Thymus (tissue), 11 donors: Measurements from ENCODE around the gene APOL5. TPM values are rescaled to one million over a fixed set of nuclear protein-coding genes. Genes with fewer than 3 reads are reported as not detected.
A peak's percentile ranks its signal among the peaks of the same experiment; 100 is the strongest.
"Not testable (repeated sequence)": the region's sequence is repeated elsewhere in the genome, so short reads cannot be mapped to it uniquely, and the experiment has no call there.

Experiments used
- DNase-seq, 9 donors: peaks; one replicate each; pipeline ENCODE4 v3.0.0-alpha.2; 2013; ENCODE audit warnings: low spot score in 9 of 9, low read depth in 6 of 9, missing footprints in 1 of 9
- H3K27ac ChIP-seq, 2 donors: one replicate each; pipeline ENCODE4 v1.5.1; 2013; ENCODE audit warnings: control low read depth in 1 of 2, low read depth in 1 of 2, low read length in 1 of 2, mild to moderate bottlenecking in 1 of 2, moderate library complexity in 1 of 2
- H3K27me3 ChIP-seq, 2 donors: one replicate each; pipeline ENCODE4 v1.5.1; 2013; ENCODE audit warnings: low read length in 1 of 2; ENCODE audit not compliant: control insufficient read depth in 2 of 2, insufficient read depth in 1 of 2
- H3K36me3 ChIP-seq, 2 donors: one replicate each; pipeline ENCODE4 v1.5.1; 2013; ENCODE audit warnings: low read length in 1 of 2, mild to moderate bottlenecking in 1 of 2, moderate library complexity in 1 of 2; ENCODE audit not compliant: control insufficient read depth in 2 of 2, insufficient read depth in 2 of 2
- H3K4me1 ChIP-seq, 2 donors: one replicate each; pipeline ENCODE4 v1.5.1; 2013; ENCODE audit warnings: low read length in 2 of 2; ENCODE audit not compliant: control insufficient read depth in 2 of 2, insufficient read depth in 2 of 2
- H3K4me3 ChIP-seq, 2 donors: one replicate each; pipeline ENCODE4 v1.5.1; 2013; ENCODE audit warnings: low read length in 2 of 2, control low read depth in 1 of 2, mild to moderate bottlenecking in 1 of 2
- H3K9me3 ChIP-seq, 2 donors: one replicate each; pipeline ENCODE4 v1.5.1; 2013; ENCODE audit warnings: low read length in 1 of 2, mild to moderate bottlenecking in 1 of 2; ENCODE audit not compliant: control insufficient read depth in 2 of 2, insufficient read depth in 1 of 2
- WGBS: extraction: QIAGEN DNeasy Blood & Tissue Kit; methylation state at CpG from one replicate; pipeline ENCODE4 v1.1.7; 2013; 5-methylcytosine and 5-hydroxymethylcytosine counted together
- polyA plus RNA-seq: library from polyadenylated mRNA; stranded (reverse); fragments of 200-250 nt; gene quantifications from one replicate; pipeline ENCODE4 v1.2.3, GENCODE V29; 2013
- total RNA-seq: library from RNA; stranded (reverse); fragments of 120-200 nt; gene quantifications from one replicate; pipeline ENCODE4 v1.2.4, GENCODE V29; 2013
- donor health status: healthy.

APOL5 gene
- total and polyA plus RNA-seq, 2 donors, result 0.09 TPM

DNA sequence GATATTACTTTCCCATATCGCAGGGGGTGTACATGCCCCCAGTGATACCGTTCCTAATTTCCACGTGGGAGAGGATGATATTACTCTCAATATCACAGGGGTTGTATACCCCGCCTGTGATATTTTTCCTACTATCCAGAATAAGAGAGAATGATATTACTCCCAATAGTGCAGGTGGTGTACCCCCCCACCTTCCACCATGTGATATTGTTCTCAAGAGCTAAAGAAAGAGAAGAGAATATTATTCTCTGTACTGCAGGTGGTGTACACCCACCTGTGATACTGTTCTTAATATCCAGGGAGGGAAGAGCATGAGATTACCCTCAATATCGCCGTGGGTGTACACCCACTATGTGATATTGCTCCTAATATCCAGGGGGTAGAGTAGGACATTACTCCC, 17.8 kb upstream of the APOL5 start:
- H3K27me3 ChIP-seq, H3K36me3 ChIP-seq, H3K4me1 ChIP-seq, H3K27ac ChIP-seq, H3K9me3 ChIP-seq, H3K4me3 ChIP-seq: not testable (repeated sequence)
- peak in 2 of 9 donors; percentile 20 to 24 for DNase-seq
- WGBS, result 86% methylated on average over 6 of the region's 6 CpGs

- 95% methylated on average over 7 of the region's 7 CpGs for WGBS
- no peak overlapping the region for H3K27ac ChIP-seq
- no peaks in the 10 kb centered on the region for H3K4me1 ChIP-seq
- H3K4me3 ChIP-seq, result no peak overlapping the region
- H3K36me3 ChIP-seq, result no peaks in the 10 kb centered on the region
- no peak for DNase-seq
- no peaks in the 10 kb centered on the region for H3K27me3 ChIP-seq
- H3K9me3 ChIP-seq, result no peaks in the 10 kb centered on the region
Observed at GRCh38 chr22:35703861-35704584, 13.6 kb upstream of the APOL5 start.

GRCh38 chr22:35705141-35705540, 12.5 kb upstream of the APOL5 start:
- Histone ChIP-seq H3K4me3 (no peak overlapping the region), H3K9me3 (no peaks in the 10 kb centered on the region), H3K27ac (no peak overlapping the region), H3K36me3 (no peaks in the 10 kb centered on the region), H3K27me3 (no peaks in the 10 kb centered on the region), H3K4me1 (no peaks in the 10 kb centered on the region)
- 94% methylated on average over 3 of the region's 3 CpGs for WGBS
- no peak for DNase-seq

DNA sequence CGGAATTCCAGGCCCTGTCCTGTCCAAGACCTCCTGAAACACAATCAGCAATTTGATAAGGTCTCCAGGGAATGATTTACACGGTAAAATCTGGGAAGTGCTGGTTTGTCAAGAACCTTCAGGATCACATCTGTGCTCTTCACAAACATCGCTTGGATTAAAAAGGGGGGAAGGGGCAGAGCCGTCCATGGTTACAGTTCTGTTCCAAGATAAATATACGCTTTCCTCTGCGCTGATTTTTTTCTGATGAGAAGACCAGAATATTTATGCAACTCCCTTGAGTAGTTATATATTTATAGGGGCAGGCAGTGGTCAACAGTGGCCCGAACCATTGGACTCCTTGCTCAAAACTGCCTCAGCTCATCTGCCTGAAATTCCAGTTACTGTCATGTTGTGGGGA, 9.2 kb upstream of the APOL5 start:
- Histone ChIP-seq H3K4me1 (no peaks in the 10 kb centered on the region), H3K4me3 (no peak overlapping the region), H3K9me3 (no peaks in the 10 kb centered on the region), H3K27me3 (no peaks in the 10 kb centered on the region), H3K36me3 (no peaks in the 10 kb centered on the region), H3K27ac (no peak overlapping the region)
- DNase-seq, result no peak
- WGBS, result 90% methylated on average over 7 of the region's 7 CpGs

GRCh38 chr22:35708917-35709316, 8.8 kb upstream of the APOL5 start:
- H3K4me1 ChIP-seq, result no peaks in the 10 kb centered on the region
- H3K9me3 ChIP-seq, result no peaks in the 10 kb centered on the region
- WGBS, result 91% methylated on average over 7 of the region's 7 CpGs
- H3K4me3 ChIP-seq, result no peak overlapping the region
- no peak overlapping the region for H3K27ac ChIP-seq
- no peaks in the 10 kb centered on the region for H3K36me3 ChIP-seq
- H3K27me3 ChIP-seq, result no peaks in the 10 kb centered on the region
- DNase-seq, result no peak

- no peak for DNase-seq
- H3K27me3 ChIP-seq, result no peaks in the 10 kb centered on the region
- H3K4me1 ChIP-seq, result no peaks in the 10 kb centered on the region
- WGBS, result 90% methylated on average over 4 of the region's 4 CpGs
- no peak overlapping the region for H3K4me3 ChIP-seq
- no peaks in the 10 kb centered on the region for H3K9me3 ChIP-seq
- H3K27ac ChIP-seq, result no peak overlapping the region
- no peaks in the 10 kb centered on the region for H3K36me3 ChIP-seq
Observed at GRCh38 chr22:35711336-35711735, 6.3 kb upstream of the APOL5 start.

GRCh38 chr22:35712672-35713071, 5.0 kb upstream of the APOL5 start:
- Histone ChIP-seq H3K36me3 (no peaks in the 10 kb centered on the region), H3K9me3 (no peaks in the 10 kb centered on the region), H3K4me1 (no peaks in the 10 kb centered on the region), H3K27ac (no peak overlapping the region), H3K27me3 (no peaks in the 10 kb centered on the region), H3K4me3 (no peak overlapping the region)
- WGBS, result 92% methylated on average over 2 of the region's 2 CpGs
- DNase-seq, result no peak

DNA sequence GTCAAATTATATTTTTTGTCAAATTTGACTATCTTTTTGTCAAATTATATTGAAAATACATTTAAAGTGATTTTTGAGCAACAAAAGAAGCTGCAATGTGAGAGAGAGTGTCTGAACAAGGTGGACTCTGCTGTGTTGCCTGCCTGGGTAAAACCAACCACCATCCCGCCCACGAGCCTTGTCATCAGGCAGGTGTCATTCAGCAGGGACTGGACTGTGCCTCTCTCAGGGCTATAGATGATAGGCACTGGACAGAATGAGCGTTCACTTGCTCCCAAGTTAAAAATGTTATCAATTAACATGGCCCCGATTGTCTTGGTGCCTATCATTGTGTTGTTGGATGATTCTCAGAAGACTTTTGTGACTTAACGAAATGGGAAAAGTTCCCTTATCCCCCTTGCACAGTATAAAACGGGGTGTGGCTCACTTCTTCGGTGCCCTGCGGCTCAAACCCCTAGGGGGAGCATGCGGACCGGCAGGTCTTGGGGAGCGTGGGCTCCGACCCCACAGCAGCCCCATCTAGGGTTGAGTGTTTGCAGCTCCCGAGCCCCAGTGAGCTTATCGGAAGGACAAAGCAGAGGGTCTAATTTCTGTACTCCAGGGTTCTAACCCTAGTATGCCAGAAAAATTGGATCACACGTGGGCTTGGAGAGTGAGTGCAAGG, 1.7 kb downstream of the APOL5 start:
- Histone ChIP-seq H3K4me3 (no peak overlapping the region), H3K27ac (no peak overlapping the region), H3K9me3 (no peaks in the 10 kb centered on the region), H3K27me3 (no peaks in the 10 kb centered on the region), H3K4me1 (no peaks in the 10 kb centered on the region), H3K36me3 (no peaks in the 10 kb centered on the region)
- DNase-seq, result no peak
- WGBS, result 91% methylated on average over 15 of the region's 15 CpGs

DNA sequence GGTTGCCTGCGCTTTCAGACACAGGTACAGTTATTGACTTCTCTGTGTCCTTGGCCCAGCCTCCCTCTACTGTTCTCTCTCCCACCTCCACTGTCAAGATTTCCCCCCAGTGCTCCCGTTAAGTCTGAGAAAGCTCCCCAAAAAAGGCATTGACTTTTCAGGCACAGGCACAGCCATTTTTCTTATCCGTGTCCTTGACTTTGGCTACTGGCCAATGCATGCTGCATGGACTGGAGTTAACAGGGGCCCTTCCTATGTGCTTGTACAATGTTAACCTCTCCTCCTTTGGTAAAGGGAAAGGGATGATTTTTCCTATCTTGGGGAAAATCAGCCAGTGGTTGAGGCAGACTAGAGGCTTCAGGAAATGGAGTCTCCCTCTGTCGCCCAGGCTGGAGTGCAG, 4.3 kb downstream of the APOL5 start:
- no peaks in the 10 kb centered on the region for H3K36me3 ChIP-seq
- H3K4me1 ChIP-seq, result no peaks in the 10 kb centered on the region
- no peak overlapping the region for H3K4me3 ChIP-seq
- no peak for DNase-seq
- 82% methylated on average over 4 of the region's 4 CpGs for WGBS
- no peaks in the 10 kb centered on the region for H3K27me3 ChIP-seq
- H3K27ac ChIP-seq, result no peak overlapping the region
- no peaks in the 10 kb centered on the region for H3K9me3 ChIP-seq
